OCI-LY3 (cell line): ENCODE data around the gene MYH15.

Source experiments
- EZH2phosphoT487 ChIP-seq: fragments of 200-600 bp; shearing (Covaris generic); IDR thresholded peaks from 2 replicates; pipeline ENCODE4 v1.6.1; 2018; ENCODE audit warnings: antibody characterized with exemption, mixed run types, low read depth
- TF ChIP-seq, protein P1 (sequence below): fragments of 200-600, 300-600 bp; sonication (generic); IDR thresholded peaks from 2 replicates; pipeline ENCODE4 v1.5.1; 2014; ENCODE audit warnings: antibody characterized with exemption, low read length, low read depth

DNA sequence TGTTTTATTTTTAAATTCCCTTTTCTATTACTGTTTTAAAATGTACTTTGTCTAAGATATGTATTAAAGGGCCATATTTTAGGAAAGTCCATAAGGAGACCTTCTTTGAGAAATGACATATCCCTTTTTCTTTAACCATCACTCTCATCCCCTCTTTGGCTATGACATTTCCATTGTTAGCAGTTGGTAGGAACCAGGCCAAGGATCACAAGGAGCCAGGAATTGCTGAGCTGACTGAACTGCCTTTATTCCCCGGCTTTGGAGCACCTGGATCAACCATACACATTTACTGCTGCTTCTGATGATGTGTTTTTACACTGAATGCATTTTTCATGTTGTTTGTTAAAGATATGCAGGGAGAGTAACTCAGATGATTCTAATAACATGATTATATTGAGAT lies 134.4 kb downstream of the MYH15 start:
- TF ChIP-seq, protein P1, sequence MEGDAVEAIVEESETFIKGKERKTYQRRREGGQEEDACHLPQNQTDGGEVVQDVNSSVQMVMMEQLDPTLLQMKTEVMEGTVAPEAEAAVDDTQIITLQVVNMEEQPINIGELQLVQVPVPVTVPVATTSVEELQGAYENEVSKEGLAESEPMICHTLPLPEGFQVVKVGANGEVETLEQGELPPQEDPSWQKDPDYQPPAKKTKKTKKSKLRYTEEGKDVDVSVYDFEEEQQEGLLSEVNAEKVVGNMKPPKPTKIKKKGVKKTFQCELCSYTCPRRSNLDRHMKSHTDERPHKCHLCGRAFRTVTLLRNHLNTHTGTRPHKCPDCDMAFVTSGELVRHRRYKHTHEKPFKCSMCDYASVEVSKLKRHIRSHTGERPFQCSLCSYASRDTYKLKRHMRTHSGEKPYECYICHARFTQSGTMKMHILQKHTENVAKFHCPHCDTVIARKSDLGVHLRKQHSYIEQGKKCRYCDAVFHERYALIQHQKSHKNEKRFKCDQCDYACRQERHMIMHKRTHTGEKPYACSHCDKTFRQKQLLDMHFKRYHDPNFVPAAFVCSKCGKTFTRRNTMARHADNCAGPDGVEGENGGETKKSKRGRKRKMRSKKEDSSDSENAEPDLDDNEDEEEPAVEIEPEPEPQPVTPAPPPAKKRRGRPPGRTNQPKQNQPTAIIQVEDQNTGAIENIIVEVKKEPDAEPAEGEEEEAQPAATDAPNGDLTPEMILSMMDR = no peak
- no peak for TF ChIP-seq EZH2phosphoT487
